Stimulated activated naive CD4-positive, alpha-beta T cell treated with Interleukin-2 at 50 U/mL for 16 hours (primary cell): ENCODE measurements around the gene ARHGAP45.

ENCODE experiments used
- DNase-seq: peaks from one replicate; lab custom pipeline; 2025; lab: John Stamatoyannopoulos, UW

ARHGAP45 gene

GRCh38 chr19:1070931-1071791 lies 4.2 kb downstream of the ARHGAP45 start:
- no peak for DNase-seq

- DNase-seq: no peak
These were observed 5.5 kb downstream of the ARHGAP45 start for GRCh38 chr19:1072371-1073015.

- no peak for DNase-seq
These were observed 6.3 kb downstream of the ARHGAP45 start for GRCh38 chr19:1073063-1073955.

GRCh38 chr19:1073956-1074517 lies 7.1 kb downstream of the ARHGAP45 start:
- DNase-seq: no peak

GRCh38 chr19:1074544-1075283 lies 7.7 kb downstream of the ARHGAP45 start:
- DNase-seq: peak; percentile 84

GRCh38 chr19:1076046-1076386 lies 9.0 kb downstream of the ARHGAP45 start:
- DNase-seq: no peak

GRCh38 chr19:1076951-1077350 lies 10.0 kb downstream of the ARHGAP45 start:
- peak; percentile 96 for DNase-seq

GRCh38 chr19:1079566-1080111 lies 12.7 kb downstream of the ARHGAP45 start:
- peak; percentile 75 for DNase-seq

- DNase-seq: no peak
These were observed 13.6 kb downstream of the ARHGAP45 start for GRCh38 chr19:1080360-1081161.

GRCh38 chr19:1081301-1082164 lies 14.6 kb downstream of the ARHGAP45 start:
- no peak for DNase-seq

GRCh38 chr19:1082165-1082927 lies 15.4 kb downstream of the ARHGAP45 start:
- DNase-seq: peak; percentile 78

- DNase-seq: no peak
These were observed 16.2 kb downstream of the ARHGAP45 start for GRCh38 chr19:1082928-1083816.

- peak; percentile 48 for DNase-seq
These were observed 17.3 kb downstream of the ARHGAP45 start for GRCh38 chr19:1084024-1084868.

GRCh38 chr19:1085053-1085658 lies 18.2 kb downstream of the ARHGAP45 start:
- no peak for DNase-seq

- DNase-seq: no peak
These were observed 18.9 kb downstream of the ARHGAP45 start for GRCh38 chr19:1085676-1086442.
